Measurements from ENCODE around the gene CD2BP2. TPM values are rescaled to one million over a fixed set of nuclear protein-coding genes. Genes with fewer than 3 reads are reported as not detected.

Gene CD2BP2
- total RNA-seq, 1 donor from 2014 or later, result 77.8 TPM

GRCh38 chr16:30368122-30368791 is 13.1 kb upstream of the CD2BP2 start:
- TF ChIP-seq CTCF (IDR thresholded peaks at IDR 0.05; ENCODE audit: partially characterized antibody, unreplicated experiment), result no peak
- peak overlapping the region; percentile 48 for H3K27ac Mint-ChIP-seq (ENCODE audit: unreplicated experiment)
- H3K4me1 Mint-ChIP-seq (ENCODE audit: low read depth, unreplicated experiment), result peaks cover 36% of the 10 kb centered on the region
- no peak for DNase-seq
- peaks cover 17% of the 10 kb centered on the region for H3K9me3 Mint-ChIP-seq (ENCODE audit: unreplicated experiment)
- H3K4me3 Mint-ChIP-seq (ENCODE audit: unreplicated experiment), result peak overlapping the region; percentile 98
- peaks cover 27% of the 10 kb centered on the region for H3K27me3 Mint-ChIP-seq (ENCODE audit: unreplicated experiment)
- H3K36me3 Mint-ChIP-seq (ENCODE audit: unreplicated experiment), result peaks cover 3% of the 10 kb centered on the region

- H3K36me3 Mint-ChIP-seq (ENCODE audit: unreplicated experiment), result peaks cover 3% of the 10 kb centered on the region
Observed at GRCh38 chr16:30367349-30368009, 12.4 kb upstream of the CD2BP2 start.

GRCh38 chr16:30366511-30366910 is 11.4 kb upstream of the CD2BP2 start:
- H3K27me3 Mint-ChIP-seq (ENCODE audit: unreplicated experiment), result peaks cover 19% of the 10 kb centered on the region
- H3K4me1 Mint-ChIP-seq (ENCODE audit: low read depth, unreplicated experiment), result peaks cover 22% of the 10 kb centered on the region
- H3K9me3 Mint-ChIP-seq (ENCODE audit: unreplicated experiment), result peaks cover 9% of the 10 kb centered on the region
- no peak for TF ChIP-seq CTCF (IDR thresholded peaks at IDR 0.05; ENCODE audit: partially characterized antibody, unreplicated experiment)
- H3K36me3 Mint-ChIP-seq (ENCODE audit: unreplicated experiment), result peaks cover 3% of the 10 kb centered on the region
- DNase-seq, result no peak
- H3K27ac Mint-ChIP-seq (ENCODE audit: unreplicated experiment), result no peak overlapping the region
- peak overlapping the region; percentile 98 for H3K4me3 Mint-ChIP-seq (ENCODE audit: unreplicated experiment)

More at GRCh38 chr16:30367349-30368009, 12.4 kb upstream of the CD2BP2 start:
- Mint-ChIP-seq H3K4me3 (ENCODE audit: unreplicated experiment) (peak overlapping the region; percentile 98), H3K9me3 (ENCODE audit: unreplicated experiment) (peaks cover 13% of the 10 kb centered on the region), H3K27me3 (ENCODE audit: unreplicated experiment) (peaks cover 24% of the 10 kb centered on the region), H3K4me1 (ENCODE audit: low read depth, unreplicated experiment) (peaks cover 30% of the 10 kb centered on the region), H3K27ac (ENCODE audit: unreplicated experiment) (peak overlapping the region; percentile 64)
- no peak for TF ChIP-seq CTCF (IDR thresholded peaks at IDR 0.05; ENCODE audit: partially characterized antibody, unreplicated experiment)
- DNase-seq, result no peak

GRCh38 chr16:30365200-30365599 is 10.1 kb upstream of the CD2BP2 start:
- Mint-ChIP-seq H3K27ac (ENCODE audit: unreplicated experiment) (no peak overlapping the region), H3K9me3 (ENCODE audit: unreplicated experiment) (peaks cover 2% of the 10 kb centered on the region), H3K4me1 (ENCODE audit: low read depth, unreplicated experiment) (peaks cover 17% of the 10 kb centered on the region), H3K36me3 (ENCODE audit: unreplicated experiment) (no peaks in the 10 kb centered on the region), H3K4me3 (ENCODE audit: unreplicated experiment) (peak overlapping the region; percentile 56), H3K27me3 (ENCODE audit: unreplicated experiment) (peaks cover 11% of the 10 kb centered on the region)
- no peak for TF ChIP-seq CTCF (IDR thresholded peaks at IDR 0.05; ENCODE audit: partially characterized antibody, unreplicated experiment)
- no peak for DNase-seq

- Mint-ChIP-seq H3K27ac (ENCODE audit: unreplicated experiment) (no peak overlapping the region), H3K4me3 (ENCODE audit: unreplicated experiment) (no peak overlapping the region), H3K4me1 (ENCODE audit: low read depth, unreplicated experiment) (peaks cover 6% of the 10 kb centered on the region), H3K27me3 (ENCODE audit: unreplicated experiment) (peaks cover 9% of the 10 kb centered on the region), H3K9me3 (ENCODE audit: unreplicated experiment) (peaks cover 3% of the 10 kb centered on the region), H3K36me3 (ENCODE audit: unreplicated experiment) (no peaks in the 10 kb centered on the region)
- no peak for DNase-seq
- TF ChIP-seq CTCF (IDR thresholded peaks at IDR 0.05; ENCODE audit: partially characterized antibody, unreplicated experiment), result no peak
Observed at GRCh38 chr16:30361180-30361579, 6.1 kb upstream of the CD2BP2 start.
